Measurements from ENCODE around the gene TRPC6.

The TRPC6 gene

GRCh38 chr11:101436511-101437142 is 147.2 kb downstream of the TRPC6 start:
- no peaks in the 10 kb centered on the region for H3K27me3 ChIP-seq (ENCODE audit: insufficient read depth, poor library complexity, severe bottlenecking)
- TF ChIP-seq POLR2AphosphoS5 (IDR thresholded peaks at IDR 0.05; ENCODE audit: low read depth): no peak
- TF ChIP-seq SPI1 (IDR thresholded peaks at IDR 0.05; ENCODE audit: borderline replicate concordance, low read depth): no peak
- peak; percentile 48 for TF ChIP-seq CTCF (IDR thresholded peaks at IDR 0.05; ENCODE audit: insufficient read depth, low read length)
- no peak for TF ChIP-seq GABPA (IDR thresholded peaks at IDR 0.05; ENCODE audit: low read depth)
- H3K4me3 ChIP-seq (replicated peaks; ENCODE audit: insufficient read depth, low read length): no peak overlapping the region
- peak in 1 of 2 experiments; percentile 6 for DNase-seq (ENCODE audit: low read depth in 1 of 2, low spot score in 1 of 2)
- no peak overlapping the region for H3K27ac ChIP-seq (replicated peaks)

GRCh38 chr11:101435408-101435973 is 148.3 kb downstream of the TRPC6 start:
- no peak for TF ChIP-seq SPI1 (IDR thresholded peaks at IDR 0.05; ENCODE audit: borderline replicate concordance, low read depth)
- TF ChIP-seq POLR2AphosphoS5 (IDR thresholded peaks at IDR 0.05; ENCODE audit: low read depth): no peak
- no peak for TF ChIP-seq CTCF (IDR thresholded peaks at IDR 0.05; ENCODE audit: insufficient read depth, low read length)
- no peak for TF ChIP-seq REST (IDR thresholded peaks at IDR 0.05; ENCODE audit: insufficient replicate concordance, low read depth)
- no peak for TF ChIP-seq GABPA (IDR thresholded peaks at IDR 0.05; ENCODE audit: low read depth)
- no peak for DNase-seq (ENCODE audit: low read depth in 1 of 2, low spot score in 1 of 2)
- no peak overlapping the region for H3K27ac ChIP-seq (replicated peaks)
- no peak overlapping the region for H3K4me3 ChIP-seq (replicated peaks; ENCODE audit: insufficient read depth, low read length)
- H3K27me3 ChIP-seq (ENCODE audit: insufficient read depth, poor library complexity, severe bottlenecking): no peaks in the 10 kb centered on the region

- Histone ChIP-seq H3K4me3 (replicated peaks; ENCODE audit: insufficient read depth, low read length) (no peak overlapping the region), H3K27me3 (ENCODE audit: insufficient read depth, poor library complexity, severe bottlenecking) (no peaks in the 10 kb centered on the region), H3K27ac (replicated peaks) (no peak overlapping the region)
- TF ChIP-seq SPI1 (IDR thresholded peaks at IDR 0.05; ENCODE audit: borderline replicate concordance, low read depth) (no peak), REST (IDR thresholded peaks at IDR 0.05; ENCODE audit: insufficient replicate concordance, low read depth) (no peak), CTCF (IDR thresholded peaks at IDR 0.05; ENCODE audit: insufficient read depth, low read length) (no peak), POLR2AphosphoS5 (IDR thresholded peaks at IDR 0.05; ENCODE audit: low read depth) (no peak), GABPA (IDR thresholded peaks at IDR 0.05; ENCODE audit: low read depth) (no peak)
- DNase-seq (ENCODE audit: low read depth in 1 of 2, low spot score in 1 of 2): no peak
These were observed 149.7 kb downstream of the TRPC6 start for GRCh38 chr11:101434026-101434643.

All from HL-60 (cell line).